SK-N-SH treated with all-trans-retinoic acid at 6 μM for 48 hours (cell line): ENCODE results near the gene EML5.

Experiments used
- ATAC-seq: fragments of 200-7000 bp; cut with Tn5 transposase; 3 replicates; pipeline ENCODE4 v1.9.1; 2020; ENCODE audit warnings: mild to moderate bottlenecking, moderate library complexity
- BACH2 ChIP-seq: fragments of 250-450 bp; sonication (Bioruptor Pico); IDR thresholded peaks from 2 replicates; pipeline ENCODE4 v1.9.0; 2021; ENCODE audit warnings: mild to moderate bottlenecking, borderline replicate concordance
- CREB5 ChIP-seq: fragments of 250-450 bp; sonication (Bioruptor Pico); IDR thresholded peaks from 2 replicates; pipeline ENCODE4 v1.5.1; 2020; ENCODE audit warnings: low read depth, mild to moderate bottlenecking, moderate library complexity
- CSDC2 ChIP-seq: fragments of 250-450 bp; sonication (Bioruptor Pico); IDR thresholded peaks from 2 replicates; pipeline ENCODE4 v1.5.0; 2020; ENCODE audit warnings: mild to moderate bottlenecking, moderate library complexity
- ESRRG ChIP-seq: fragments of 250-450 bp; sonication (Bioruptor Pico); IDR thresholded peaks from 2 replicates; pipeline ENCODE4 v1.6.1; 2021; ENCODE audit warnings: mild to moderate bottlenecking
- GLIS3 ChIP-seq: fragments of 250-450 bp; sonication (Bioruptor Pico); IDR thresholded peaks from 2 replicates; pipeline ENCODE4 v1.5.0; 2020; ENCODE audit warnings: mild to moderate bottlenecking, moderate library complexity
- ISL1 ChIP-seq: fragments of 250-450 bp; sonication (Bioruptor Pico); IDR thresholded peaks from 2 replicates; pipeline ENCODE4 v2.1.2; 2022; ENCODE audit warnings: mild to moderate bottlenecking, moderate library complexity
- OSR1 ChIP-seq: fragments of 250-450 bp; sonication (Bioruptor Pico); IDR thresholded peaks from 2 replicates; pipeline ENCODE4 v1.8.0; 2022; ENCODE audit warnings: moderate library complexity, mild to moderate bottlenecking, inconsistent platforms
- PATZ1 ChIP-seq: fragments of 250-450 bp; sonication (Bioruptor Pico); IDR thresholded peaks from 2 replicates; pipeline ENCODE4 v1.8.0; 2020; ENCODE audit warnings: mild to moderate bottlenecking, moderate library complexity, borderline replicate concordance
- POU6F1 ChIP-seq: fragments of 250-450 bp; sonication (Bioruptor Pico); IDR thresholded peaks from 2 replicates; pipeline ENCODE4 v1.8.0; 2021; ENCODE audit warnings: low read depth, mild to moderate bottlenecking, moderate library complexity, borderline replicate concordance
- PPARA ChIP-seq: fragments of 250-450 bp; sonication (Bioruptor Pico); IDR thresholded peaks from 2 replicates; pipeline ENCODE4 v1.5.0; 2020; ENCODE audit warnings: mild to moderate bottlenecking, borderline replicate concordance
- RARB ChIP-seq: fragments of 250-450 bp; sonication (Bioruptor Pico); IDR thresholded peaks from 2 replicates; pipeline ENCODE4 v1.8.0; 2021; ENCODE audit warnings: mild to moderate bottlenecking, moderate library complexity
- SNAI2 ChIP-seq: fragments of 250-450 bp; sonication (Bioruptor Pico); IDR thresholded peaks from 2 replicates; pipeline ENCODE4 v1.5.0; 2020; ENCODE audit warnings: mild to moderate bottlenecking, moderate library complexity
- TCF4 ChIP-seq: fragments of 250-450 bp; sonication (Bioruptor Pico); IDR thresholded peaks from 2 replicates; pipeline ENCODE4 v1.8.0; 2021; ENCODE audit warnings: mild to moderate bottlenecking, moderate library complexity, borderline replicate concordance
- TOX ChIP-seq: fragments of 250-450 bp; sonication (Bioruptor Pico); IDR thresholded peaks from 2 replicates; pipeline ENCODE4 v1.8.0; 2021; ENCODE audit warnings: mild to moderate bottlenecking, moderate library complexity, borderline replicate concordance
- TSHZ2 ChIP-seq: fragments of 250-450 bp; sonication (Bioruptor Pico); IDR thresholded peaks from 2 replicates; pipeline ENCODE4 v1.5.0; 2020; ENCODE audit warnings: mild to moderate bottlenecking, moderate library complexity
- ZC3H10 ChIP-seq: fragments of 250-450 bp; sonication (Bioruptor Pico); IDR thresholded peaks from 2 replicates; pipeline ENCODE4 v1.5.1; 2021; ENCODE audit warnings: mild to moderate bottlenecking, moderate library complexity
- ZFP30 ChIP-seq: fragments of 450-650 bp; formaldehyde crosslinking; IDR thresholded peaks from 2 replicates; pipeline ENCODE4 v1.5.0; 2022; ENCODE audit warnings: mild to moderate bottlenecking, moderate library complexity
- ZNF565 ChIP-seq: fragments of 450-650 bp; formaldehyde crosslinking; conservative IDR thresholded peaks from 2 replicates; pipeline ENCODE4 v1.5.0; 2020; ENCODE audit warnings: low read depth, mild to moderate bottlenecking, moderate library complexity
- ZNF70 ChIP-seq: fragments of 450-650 bp; formaldehyde crosslinking; IDR thresholded peaks from 2 replicates; pipeline ENCODE4 v1.5.0; 2020; ENCODE audit warnings: mild to moderate bottlenecking, moderate library complexity
- ZNF8 ChIP-seq: fragments of 450-650 bp; formaldehyde crosslinking; IDR thresholded peaks from 2 replicates; pipeline ENCODE4 v1.5.0; 2020; ENCODE audit warnings: mild to moderate bottlenecking, moderate library complexity

Gene EML5

GRCh38 chr14:88831284-88831683 lies 38.5 kb upstream of the EML5 start:
- ATAC-seq = peak; percentile 64
- TF ChIP-seq CSDC2 (no peak), ESRRG (CRISPR knock-in tag) (no peak), ZC3H10 (no peak), OSR1 (CRISPR knock-in tag) (no peak), POU6F1 (no peak), RARB (CRISPR knock-in tag) (no peak), TSHZ2 (CRISPR knock-in tag) (no peak), PATZ1 (CRISPR knock-in tag) (no peak)

DNA sequence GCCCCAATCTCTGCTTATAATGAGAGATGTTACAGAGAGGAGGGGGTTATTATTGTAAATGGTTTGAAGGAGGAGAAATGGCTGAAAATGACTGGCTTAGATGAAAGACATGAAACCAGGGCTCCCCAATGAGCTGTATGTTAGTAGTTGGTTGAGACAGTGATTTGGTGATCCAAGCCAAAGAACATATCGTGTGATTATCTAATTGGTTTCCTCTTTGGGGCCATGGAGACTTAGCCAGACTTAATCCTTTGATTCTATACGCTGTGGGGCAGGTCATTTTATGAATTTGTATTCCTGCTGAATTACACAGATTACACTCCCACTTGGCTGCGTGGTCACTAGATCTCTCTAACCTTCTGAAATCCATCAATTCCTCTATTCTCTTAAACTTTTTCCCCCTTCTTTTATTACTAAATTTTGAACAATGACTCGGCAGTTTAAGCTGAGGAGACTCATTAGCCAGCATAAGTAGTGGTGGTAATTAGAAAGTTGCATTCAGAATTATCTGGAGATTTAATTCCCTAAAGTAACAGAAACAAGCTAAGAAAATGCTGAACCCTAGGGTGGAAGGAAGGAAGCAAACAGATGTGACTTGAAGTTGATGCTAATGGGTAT lies 37.0 kb upstream of the EML5 start:
- ATAC-seq = no peak
- TF ChIP-seq SNAI2 (CRISPR knock-in tag) = no peak
- TF ChIP-seq ZNF565 = no peak
- no peak for TF ChIP-seq BACH2 (CRISPR knock-in tag)
- TF ChIP-seq TCF4 (CRISPR knock-in tag) = no peak
- no peak for TF ChIP-seq CSDC2
- no peak for TF ChIP-seq ESRRG (CRISPR knock-in tag)
- no peak for TF ChIP-seq GLIS3 (CRISPR knock-in tag)
- TF ChIP-seq ZNF8 (CRISPR knock-in tag) = no peak
- TF ChIP-seq ZC3H10 = no peak
- no peak for TF ChIP-seq ISL1
- TF ChIP-seq TSHZ2 (CRISPR knock-in tag) = no peak

GRCh38 chr14:88829188-88829587 lies 36.4 kb upstream of the EML5 start:
- TF ChIP-seq BACH2 (CRISPR knock-in tag) (no peak), ESRRG (CRISPR knock-in tag) (no peak), PATZ1 (CRISPR knock-in tag) (no peak), TOX (CRISPR knock-in tag) (no peak), ZNF70 (CRISPR knock-in tag) (no peak), GLIS3 (CRISPR knock-in tag) (no peak), ZFP30 (CRISPR knock-in tag) (no peak), PPARA (CRISPR knock-in tag) (no peak), CREB5 (no peak)
- no peak for ATAC-seq
